Peyer's patch (tissue), 4 donors: ENCODE data around the gene FCMR.

Source experiments
- CTCF ChIP-seq, 6 experiments: fragments of 450-650 bp in 4 of 6; fragments of 200-600 bp in 2 of 6; sonication (generic) in 1 of 6; IDR thresholded peaks; one replicate each; pipeline ENCODE4 v1.5.1; 2017 to 2019; ENCODE audit warnings: antibody characterized with exemption in 6 of 6, mild to moderate bottlenecking in 3 of 6, moderate library complexity in 1 of 6
- POLR2A ChIP-seq, 2 donors: fragments of 450-650 bp; IDR thresholded peaks; one replicate each; pipeline ENCODE4 v1.5.1; 2017; ENCODE audit warnings: antibody characterized with exemption in 2 of 2, mild to moderate bottlenecking in 2 of 2, moderate library complexity in 2 of 2

DNA sequence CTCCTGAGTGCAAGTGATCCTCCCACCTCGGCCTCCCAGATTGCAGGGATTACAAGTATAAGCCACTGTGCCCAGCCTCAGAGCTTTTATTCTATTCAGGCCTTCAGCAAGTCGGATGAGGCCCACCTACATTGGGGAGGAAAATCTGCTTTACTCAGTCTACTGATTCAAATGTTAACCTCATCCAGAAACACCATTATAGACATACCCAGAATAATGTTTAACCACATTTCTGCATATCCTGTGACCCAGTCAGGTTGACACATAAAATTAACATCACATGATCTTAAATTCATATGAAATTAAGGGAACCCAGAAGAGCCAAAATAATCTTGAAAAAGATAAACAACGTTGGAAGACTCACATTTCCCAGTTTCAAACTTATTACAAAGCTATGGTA is 41.4 kb downstream of the FCMR start:
- TF ChIP-seq CTCF (IDR thresholded peaks at IDR 0.05) (no peak), POLR2A (IDR thresholded peaks at IDR 0.05) (no peak)
